ENCODE measurements around the gene PTTG1.
A peak's percentile ranks its signal among the peaks of the same experiment; 100 is the strongest.

Gene PTTG1

GRCh38 chr5:160421625-160422258 lies at the start of gene PTTG1:
Gene PTTG1, plus strand, starts transcription at chr5:160421855. Its CDS starts 458 bp downstream, at chr5:160422313.
- DNase-seq = peak; percentile 89

GRCh38 chr5:160375166-160375565 lies 46.5 kb upstream of the PTTG1 start:
- no peak for DNase-seq

- DNase-seq = no peak
Observed at GRCh38 chr5:160375701-160376100, 46.0 kb upstream of the PTTG1 start.

- DNase-seq = no peak
Observed at GRCh38 chr5:160376416-160376815, 45.2 kb upstream of the PTTG1 start.

GRCh38 chr5:160377651-160378050 lies 44.0 kb upstream of the PTTG1 start:
- DNase-seq = no peak

- DNase-seq = no peak
Observed at GRCh38 chr5:160378330-160378729, 43.3 kb upstream of the PTTG1 start.

GRCh38 chr5:160379511-160379910 lies 42.1 kb upstream of the PTTG1 start:
- DNase-seq = no peak

- DNase-seq = no peak
Observed at GRCh38 chr5:160380041-160380440, 41.6 kb upstream of the PTTG1 start.

- DNase-seq = no peak
Observed at GRCh38 chr5:160382346-160382745, 39.3 kb upstream of the PTTG1 start.

- DNase-seq = no peak
Observed at GRCh38 chr5:160384681-160385080, 37.0 kb upstream of the PTTG1 start.

GRCh38 chr5:160385496-160385895 lies 36.2 kb upstream of the PTTG1 start:
- DNase-seq = no peak

GRCh38 chr5:160387445-160387844 lies 34.2 kb upstream of the PTTG1 start:
- no peak for DNase-seq

- no peak for DNase-seq
Observed at GRCh38 chr5:160390787-160391696, 30.6 kb upstream of the PTTG1 start.

GRCh38 chr5:160395111-160395510 lies 26.5 kb upstream of the PTTG1 start:
- DNase-seq = no peak

- no peak for DNase-seq
Observed at GRCh38 chr5:160397492-160397891, 24.2 kb upstream of the PTTG1 start.

GRCh38 chr5:160398806-160399205 lies 22.8 kb upstream of the PTTG1 start:
- no peak for DNase-seq

- peak; percentile 58 for DNase-seq
Observed at GRCh38 chr5:160399402-160400353, 22.0 kb upstream of the PTTG1 start, which contains the start of gene FAM200C. Gene FAM200C, minus strand, starts transcription at chr5:160400054. Its CDS starts 4,564 bp downstream, at chr5:160395490.

GRCh38 chr5:160418561-160419457 lies 2.8 kb upstream of the PTTG1 start, which contains the start of gene SLU7:
Gene SLU7, minus strand, starts transcription at chr5:160419081. Its CDS starts 3,787 bp downstream, at chr5:160415294.
- DNase-seq = peak; percentile 91

- DNase-seq = no peak
Observed at GRCh38 chr5:160419458-160420330, 2.0 kb upstream of the PTTG1 start.

- no peak for DNase-seq
Observed at GRCh38 chr5:160420331-160420610, 1.4 kb upstream of the PTTG1 start.

- DNase-seq = no peak
Observed at GRCh38 chr5:160423099-160423498, 1.4 kb downstream of the PTTG1 start.

All from stimulated activated naive CD4-positive, alpha-beta T cell treated with Interleukin-2 at 50 U/mL for 16 hours (primary cell).